ENCODE measurements around the gene VWA3B. TPM values are rescaled to one million over a fixed set of nuclear protein-coding genes. Genes with fewer than 3 reads are reported as not detected.
"Not testable (repeated sequence)": the region's sequence is repeated elsewhere in the genome, so short reads cannot be mapped to it uniquely, and the experiment has no call there.

VWA3B gene
- total and polyA plus RNA-seq, 4 donors = 3.5 to 29.2 (median 11.2) TPM

- 52 to 70% methylated on average over 5 of the region's 5 CpGs for WGBS, 2 donors
- no peak for ATAC-seq (ENCODE audit: insufficient read depth, low FRiP score)
These were observed 53.2 kb downstream of the VWA3B start for GRCh38 chr2:98140210-98140609.

GRCh38 chr2:98142106-98142791, 55.3 kb downstream of the VWA3B start:
- H3K9ac ChIP-seq (ENCODE audit: insufficient read depth in 1 of 2, low read length in 2 of 2) = no peak overlapping the region
- WGBS, 2 donors = 68 to 74% methylated on average over 6 of the region's 6 CpGs
- no peak for TF ChIP-seq CTCF (IDR thresholded peaks at IDR 0.05; ENCODE audit: control extremely low read depth, extremely low read depth)
- H3K9me3 ChIP-seq (ENCODE audit: control insufficient read depth in 4 of 4, insufficient read depth in 3 of 4, low read length in 3 of 4) = peaks cover 0 to 4% (median 0%) of the 10 kb centered on the region in 4 donors
- H3K27me3 ChIP-seq (ENCODE audit: control insufficient read depth in 3 of 3, insufficient read depth in 3 of 3, low read length in 2 of 3) = no peaks in the 10 kb centered on the region
- H3K4me1 ChIP-seq (ENCODE audit: control insufficient read depth in 5 of 5, insufficient read depth in 5 of 5, low read length in 5 of 5) = peaks cover 0 to 2% (median 0%) of the 10 kb centered on the region in 5 donors
- no peak overlapping the region for H3K4me3 ChIP-seq
- ATAC-seq (ENCODE audit: insufficient read depth, low FRiP score) (no peak), DNase-seq (no peak)
- H3K27ac ChIP-seq (ENCODE audit: low read depth in 1 of 2, low read length in 1 of 2) = no peak overlapping the region
- H3K36me3 ChIP-seq (ENCODE audit: control insufficient read depth in 4 of 4, insufficient read depth in 4 of 4, low read length in 4 of 4) = no peaks in the 10 kb centered on the region

More at GRCh38 chr2:98140210-98140609, 53.2 kb downstream of the VWA3B start:
- TF ChIP-seq CTCF (IDR thresholded peaks at IDR 0.05; ENCODE audit: control extremely low read depth, extremely low read depth) = no peak
- Histone ChIP-seq H3K4me3 (no peak overlapping the region), H3K27ac (ENCODE audit: low read depth in 1 of 2, low read length in 1 of 2) (no peak overlapping the region), H3K4me1 (ENCODE audit: control insufficient read depth in 5 of 5, insufficient read depth in 5 of 5, low read length in 5 of 5) (peaks cover 0 to 2% (median 0%) of the 10 kb centered on the region in 5 donors), H3K9me3 (ENCODE audit: control insufficient read depth in 4 of 4, insufficient read depth in 3 of 4, low read length in 3 of 4) (no peaks in the 10 kb centered on the region), H3K36me3 (ENCODE audit: control insufficient read depth in 4 of 4, insufficient read depth in 4 of 4, low read length in 4 of 4) (no peaks in the 10 kb centered on the region), H3K9ac (ENCODE audit: insufficient read depth in 1 of 2, low read length in 2 of 2) (no peak overlapping the region), H3K27me3 (ENCODE audit: control insufficient read depth in 3 of 3, insufficient read depth in 3 of 3, low read length in 2 of 3) (no peaks in the 10 kb centered on the region)
- DNase-seq = peak; percentile 63 to 83 (median 65)

- Histone ChIP-seq H3K4me1 (ENCODE audit: control insufficient read depth in 5 of 5, insufficient read depth in 5 of 5, low read length in 5 of 5) (peaks cover 0 to 6% (median 2%) of the 10 kb centered on the region in 5 donors), H3K36me3 (ENCODE audit: control insufficient read depth in 4 of 4, insufficient read depth in 4 of 4, low read length in 4 of 4) (no peaks in the 10 kb centered on the region), H3K4me3 (no peak overlapping the region), H3K9me3 (ENCODE audit: control insufficient read depth in 4 of 4, insufficient read depth in 3 of 4, low read length in 3 of 4) (peaks cover 0 to 4% (median 0%) of the 10 kb centered on the region in 4 donors), H3K9ac (ENCODE audit: insufficient read depth in 1 of 2, low read length in 2 of 2) (no peak overlapping the region), H3K27me3 (ENCODE audit: control insufficient read depth in 3 of 3, insufficient read depth in 3 of 3, low read length in 2 of 3) (no peaks in the 10 kb centered on the region), H3K27ac (ENCODE audit: low read depth in 1 of 2, low read length in 1 of 2) (no peak overlapping the region)
- DNase-seq (no peak), ATAC-seq (ENCODE audit: insufficient read depth, low FRiP score) (no peak)
- WGBS, 2 donors = 73 to 82% methylated on average over 3 of the region's 3 CpGs
- TF ChIP-seq CTCF (IDR thresholded peaks at IDR 0.05; ENCODE audit: control extremely low read depth, extremely low read depth) = no peak
These were observed 58.1 kb downstream of the VWA3B start for GRCh38 chr2:98145070-98145469.

- ATAC-seq (ENCODE audit: insufficient read depth, low FRiP score); DNase-seq: not testable (repeated sequence)
- 91% methylated on average over 1 of the region's 1 CpG for WGBS, 2 donors
These were observed 60.9 kb downstream of the VWA3B start for GRCh38 chr2:98147900-98148299.

More at GRCh38 chr2:98147900-98148299, 60.9 kb downstream of the VWA3B start:
- not testable (repeated sequence) for H3K4me1 ChIP-seq (ENCODE audit: control insufficient read depth in 5 of 5, insufficient read depth in 5 of 5, low read length in 5 of 5); H3K9ac ChIP-seq (ENCODE audit: insufficient read depth in 1 of 2, low read length in 2 of 2); H3K4me3 ChIP-seq; H3K27me3 ChIP-seq (ENCODE audit: control insufficient read depth in 3 of 3, insufficient read depth in 3 of 3, low read length in 2 of 3); H3K36me3 ChIP-seq (ENCODE audit: control insufficient read depth in 4 of 4, insufficient read depth in 4 of 4, low read length in 4 of 4); H3K27ac ChIP-seq (ENCODE audit: low read depth in 1 of 2, low read length in 1 of 2); H3K9me3 ChIP-seq (ENCODE audit: control insufficient read depth in 4 of 4, insufficient read depth in 3 of 4, low read length in 3 of 4)
